Measurements from ENCODE around the gene WWTR1. TPM values are rescaled to one million over a fixed set of nuclear protein-coding genes. Genes with fewer than 3 reads are reported as not detected.

The WWTR1 gene
- total and polyA plus RNA-seq, 4 donors = 4.5 to 11.8 (median 9.0) TPM

DNA sequence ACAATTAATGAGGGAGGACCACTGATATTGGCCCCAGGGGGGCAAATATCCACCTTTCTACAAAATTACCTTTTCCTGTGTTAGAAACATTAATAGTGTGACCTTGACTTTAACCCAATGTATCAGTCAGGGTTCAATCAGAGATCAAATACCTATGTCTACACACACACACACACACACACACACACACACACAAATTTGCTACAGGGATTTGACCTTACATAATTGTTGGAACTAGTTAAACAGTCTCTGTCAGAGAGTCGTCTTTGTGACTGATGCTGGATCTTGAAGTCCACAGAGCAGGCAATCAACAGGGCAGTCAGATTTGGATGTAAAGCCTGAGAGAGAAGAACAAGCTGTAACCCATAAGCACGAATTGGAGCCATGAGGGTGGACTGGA, 150.9 kb downstream of the WWTR1 start:
- Histone ChIP-seq H3K36me3 (ENCODE audit: control insufficient read depth in 4 of 4, insufficient read depth in 3 of 4, low read depth in 1 of 4, low read length in 3 of 4) (peaks cover 0 to 18% (median 16%) of the 10 kb centered on the region in 4 donors), H3K27ac (ENCODE audit: low read depth in 1 of 2, low read length in 2 of 2) (no peak overlapping the region), H3K4me3 (ENCODE audit: low read depth in 1 of 3, low read length in 3 of 3) (no peak overlapping the region), H3K9ac (ENCODE audit: low read depth in 1 of 2, low read length in 2 of 2) (no peak overlapping the region), H3K4me1 (ENCODE audit: control insufficient read depth in 4 of 4, insufficient read depth in 4 of 4, low read length in 3 of 4) (peaks cover 0 to 5% (median 2%) of the 10 kb centered on the region in 4 donors), H3K9me3 (ENCODE audit: control insufficient read depth in 4 of 4, low read length in 3 of 4) (no peaks in the 10 kb centered on the region), H3K27me3 (ENCODE audit: control insufficient read depth in 4 of 4, insufficient read depth in 4 of 4, low read length in 3 of 4) (no peaks in the 10 kb centered on the region)
- TF ChIP-seq HNF4A (conservative IDR thresholded peaks at IDR 0.05) (peak; percentile 23 to 42), RXRA (IDR thresholded peaks at IDR 0.05) (peak; percentile 45 to 69), GABPA (IDR thresholded peaks at IDR 0.05 in 1 of 2, conservative IDR thresholded peaks at IDR 0.05 in 1 of 2) (no peak)
- no peak for DNase-seq (ENCODE audit: low spot score)
- WGBS = 35% methylated on average over 2 of the region's 2 CpGs

DNA sequence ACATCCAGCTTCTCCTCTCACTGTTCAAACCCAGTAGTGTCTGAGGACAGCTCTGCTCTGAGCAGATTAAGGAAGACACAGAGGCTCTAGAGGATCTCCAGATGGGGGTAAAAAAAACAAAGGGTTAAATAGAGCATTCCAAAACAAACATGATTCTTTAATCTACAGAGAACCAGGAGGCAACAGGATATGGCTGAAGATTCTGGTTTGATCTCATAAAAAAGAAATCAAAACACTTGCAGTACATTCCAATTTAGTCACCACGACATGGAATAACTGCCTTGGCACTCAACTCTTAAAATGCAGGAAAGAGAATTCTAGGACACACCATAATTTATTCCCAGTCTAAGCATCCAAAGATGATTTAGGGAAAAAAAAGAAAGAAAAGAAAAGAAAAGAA, 151.3 kb downstream of the WWTR1 start:
- peaks cover 0 to 23% (median 20%) of the 10 kb centered on the region in 4 donors for H3K36me3 ChIP-seq (ENCODE audit: control insufficient read depth in 4 of 4, insufficient read depth in 3 of 4, low read depth in 1 of 4, low read length in 3 of 4)
- H3K27ac ChIP-seq (ENCODE audit: low read depth in 1 of 2, low read length in 2 of 2) = no peak overlapping the region
- H3K9me3 ChIP-seq (ENCODE audit: control insufficient read depth in 4 of 4, low read length in 3 of 4) = no peaks in the 10 kb centered on the region
- H3K4me1 ChIP-seq (ENCODE audit: control insufficient read depth in 4 of 4, insufficient read depth in 4 of 4, low read length in 3 of 4) = peaks cover 0 to 5% (median 2%) of the 10 kb centered on the region in 4 donors
- 31% methylated on average over 1 of the region's 1 CpG for WGBS
- TF ChIP-seq, protein P1, sequence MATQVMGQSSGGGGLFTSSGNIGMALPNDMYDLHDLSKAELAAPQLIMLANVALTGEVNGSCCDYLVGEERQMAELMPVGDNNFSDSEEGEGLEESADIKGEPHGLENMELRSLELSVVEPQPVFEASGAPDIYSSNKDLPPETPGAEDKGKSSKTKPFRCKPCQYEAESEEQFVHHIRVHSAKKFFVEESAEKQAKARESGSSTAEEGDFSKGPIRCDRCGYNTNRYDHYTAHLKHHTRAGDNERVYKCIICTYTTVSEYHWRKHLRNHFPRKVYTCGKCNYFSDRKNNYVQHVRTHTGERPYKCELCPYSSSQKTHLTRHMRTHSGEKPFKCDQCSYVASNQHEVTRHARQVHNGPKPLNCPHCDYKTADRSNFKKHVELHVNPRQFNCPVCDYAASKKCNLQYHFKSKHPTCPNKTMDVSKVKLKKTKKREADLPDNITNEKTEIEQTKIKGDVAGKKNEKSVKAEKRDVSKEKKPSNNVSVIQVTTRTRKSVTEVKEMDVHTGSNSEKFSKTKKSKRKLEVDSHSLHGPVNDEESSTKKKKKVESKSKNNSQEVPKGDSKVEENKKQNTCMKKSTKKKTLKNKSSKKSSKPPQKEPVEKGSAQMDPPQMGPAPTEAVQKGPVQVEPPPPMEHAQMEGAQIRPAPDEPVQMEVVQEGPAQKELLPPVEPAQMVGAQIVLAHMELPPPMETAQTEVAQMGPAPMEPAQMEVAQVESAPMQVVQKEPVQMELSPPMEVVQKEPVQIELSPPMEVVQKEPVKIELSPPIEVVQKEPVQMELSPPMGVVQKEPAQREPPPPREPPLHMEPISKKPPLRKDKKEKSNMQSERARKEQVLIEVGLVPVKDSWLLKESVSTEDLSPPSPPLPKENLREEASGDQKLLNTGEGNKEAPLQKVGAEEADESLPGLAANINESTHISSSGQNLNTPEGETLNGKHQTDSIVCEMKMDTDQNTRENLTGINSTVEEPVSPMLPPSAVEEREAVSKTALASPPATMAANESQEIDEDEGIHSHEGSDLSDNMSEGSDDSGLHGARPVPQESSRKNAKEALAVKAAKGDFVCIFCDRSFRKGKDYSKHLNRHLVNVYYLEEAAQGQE (IDR thresholded peaks at IDR 0.05) = no peak
- no peak for TF ChIP-seq HNF4G (IDR thresholded peaks at IDR 0.05)
- no peak for TF ChIP-seq NR2F2 (IDR thresholded peaks at IDR 0.05)
- no peak for TF ChIP-seq FOXA1 (IDR thresholded peaks at IDR 0.05)
- TF ChIP-seq ZBTB33 (IDR thresholded peaks at IDR 0.05) = no peak
- no peak for TF ChIP-seq TAF1 (conservative IDR thresholded peaks at IDR 0.05)
- TF ChIP-seq YY1 (IDR thresholded peaks at IDR 0.05) = no peak
- no peak for TF ChIP-seq SP1 (IDR thresholded peaks at IDR 0.05)
- TF ChIP-seq FOXA2 (IDR thresholded peaks at IDR 0.05) = no peak
- TF ChIP-seq RXRA (IDR thresholded peaks at IDR 0.05) = no peak
- TF ChIP-seq GABPA (IDR thresholded peaks at IDR 0.05 in 1 of 2, conservative IDR thresholded peaks at IDR 0.05 in 1 of 2) = no peak
- TF ChIP-seq HNF4A (conservative IDR thresholded peaks at IDR 0.05) = no peak
- TF ChIP-seq CTCF (IDR thresholded peaks at IDR 0.05; ENCODE audit: low read depth, low read length, missing input control) = no peak
- no peak overlapping the region for H3K9ac ChIP-seq (ENCODE audit: low read depth in 1 of 2, low read length in 2 of 2)
- H3K27me3 ChIP-seq (ENCODE audit: control insufficient read depth in 4 of 4, insufficient read depth in 4 of 4, low read length in 3 of 4) = no peaks in the 10 kb centered on the region
- H3K4me3 ChIP-seq (ENCODE audit: low read depth in 1 of 3, low read length in 3 of 3) = no peak overlapping the region
- DNase-seq (ENCODE audit: low spot score) = no peak

Measured in liver (tissue), 9 donors.